HEK293 (cell line): ENCODE data around the gene RPS6KB2.

Experiments
- CTCF ChIA-PET: fragments of 350-600 bp; formaldehyde crosslinking; extraction: SDS; loops from one replicate; lab custom pipeline; 2021; ENCODE audit warnings: antibody characterized with exemption; lab: Yijun Ruan, JAX
- POLR2A ChIA-PET: fragments of 300-600 bp; formaldehyde crosslinking; extraction: SDS; loops from one replicate; lab custom pipeline; 2020; ENCODE audit warnings: antibody characterized with exemption, inconsistent platforms; lab: Yijun Ruan, JAX
- H3K27ac ChIP-seq: fragments of 200-500 bp; sonication (Bioruptor generic); 2 replicates; pipeline ENCODE4 v1.5.1; 2014; ENCODE audit warnings: low read depth, low read length, control low read depth, inconsistent platforms; ENCODE audit errors: extremely low read depth
- H3K36me3 ChIP-seq, 2 experiments: fragments of 200-500 bp in 1 of 2; sonication (Bioruptor generic) in 1 of 2; 1 replicate in 1 of 2; 2 replicates in 1 of 2; pipeline ENCODE4 v1.5.1; 2014 to 2017; ENCODE audit warnings: inconsistent platforms in 2 of 2, low read length in 2 of 2; ENCODE audit not compliant: control insufficient read depth in 2 of 2, insufficient read depth in 1 of 2
- H3K4me1 ChIP-seq: fragments of 200-500 bp; sonication (Bioruptor generic); 2 replicates; pipeline ENCODE4 v1.5.1; 2014; ENCODE audit warnings: mild to moderate bottlenecking, low read length, inconsistent platforms; ENCODE audit not compliant: control insufficient read depth, insufficient read depth
- H3K4me3 ChIP-seq: 2 replicates; pipeline ENCODE4 v1.5.1; 2011; ENCODE audit warnings: low read depth, mild to moderate bottlenecking, control low read depth, low read length, moderate library complexity
- H3K9me3 ChIP-seq: fragments of 200-500 bp; sonication (Bioruptor generic); 2 replicates; pipeline ENCODE4 v1.5.1; 2014; ENCODE audit warnings: low read depth, low read length, inconsistent platforms; ENCODE audit not compliant: control insufficient read depth, insufficient read depth
- KLF1 ChIP-seq: fragments of 450-650 bp; formaldehyde crosslinking; IDR thresholded peaks from 2 replicates; pipeline ENCODE4 v1.5.1; 2016; ENCODE audit warnings: missing biosample characterization, missing genetic modification characterization
- KLF7 ChIP-seq: fragments of 450-650 bp; formaldehyde crosslinking; IDR thresholded peaks from 2 replicates; pipeline ENCODE4 v1.5.1; 2016; ENCODE audit warnings: missing biosample characterization, missing genetic modification characterization, borderline replicate concordance
- KLF8 ChIP-seq: fragments of 450-650 bp; formaldehyde crosslinking; IDR thresholded peaks from 2 replicates; pipeline ENCODE4 v1.5.1; 2016; ENCODE audit warnings: missing biosample characterization, missing genetic modification characterization
- SETDB1 ChIP-seq: IDR thresholded peaks from one replicate; pipeline ENCODE4 v1.6.1; 2017; ENCODE audit warnings: mild to moderate bottlenecking, low read length, moderate library complexity, mixed read lengths; ENCODE audit not compliant: insufficient read length
- ZIC2 ChIP-seq: fragments of 450-650 bp; formaldehyde crosslinking; IDR thresholded peaks from 2 replicates; pipeline ENCODE4 v1.5.1; 2016; ENCODE audit warnings: missing biosample characterization, missing genetic modification characterization
- ZNF175 ChIP-seq: fragments of 450-650 bp; formaldehyde crosslinking; IDR thresholded peaks from 2 replicates; pipeline ENCODE4 v1.5.1; 2016; ENCODE audit warnings: missing biosample characterization, missing genetic modification characterization
- ZNF211 ChIP-seq: fragments of 450-650 bp; formaldehyde crosslinking; IDR thresholded peaks from 2 replicates; pipeline ENCODE4 v1.5.1; 2016; ENCODE audit warnings: low read depth, missing biosample characterization, missing genetic modification characterization
- ZNF266 ChIP-seq: fragments of 450-650 bp; formaldehyde crosslinking; IDR thresholded peaks from 2 replicates; pipeline ENCODE4 v1.5.1; 2016; ENCODE audit warnings: missing biosample characterization, missing genetic modification characterization, low read depth
- ZNF423 ChIP-seq: fragments of 450-650 bp; formaldehyde crosslinking; IDR thresholded peaks from 2 replicates; pipeline ENCODE4 v1.5.1; 2016; ENCODE audit warnings: missing biosample characterization, missing genetic modification characterization
- ZNF529 ChIP-seq: fragments of 450-650 bp; formaldehyde crosslinking; IDR thresholded peaks from 2 replicates; pipeline ENCODE4 v1.5.1; 2017; ENCODE audit warnings: missing genetic modification characterization, missing biosample characterization; ENCODE audit not compliant: insufficient replicate concordance
- ZNF596 ChIP-seq: fragments of 450-650 bp; IDR thresholded peaks from 2 replicates; pipeline ENCODE4 v1.5.0; 2018; ENCODE audit warnings: missing biosample characterization, mild to moderate bottlenecking, missing genetic modification characterization, moderate library complexity
- ZNF624 ChIP-seq: fragments of 450-650 bp; formaldehyde crosslinking; IDR thresholded peaks from 2 replicates; pipeline ENCODE4 v1.5.1; 2017; ENCODE audit warnings: missing biosample characterization, missing genetic modification characterization
- ZNF629 ChIP-seq: fragments of 450-650 bp; formaldehyde crosslinking; IDR thresholded peaks from 2 replicates; pipeline ENCODE4 v1.5.1; 2017; ENCODE audit warnings: missing biosample characterization, missing genetic modification characterization
- ZNF654 ChIP-seq: fragments of 450-650 bp; formaldehyde crosslinking; IDR thresholded peaks from 2 replicates; pipeline ENCODE4 v1.5.1; 2016; ENCODE audit warnings: low read depth, missing biosample characterization, missing genetic modification characterization
- ZSCAN30 ChIP-seq: fragments of 450-650 bp; IDR thresholded peaks from 2 replicates; pipeline ENCODE4 v1.5.1; 2018; ENCODE audit warnings: missing biosample characterization, mild to moderate bottlenecking, missing genetic modification characterization, moderate library complexity
- ZSCAN5A ChIP-seq: fragments of 450-650 bp; formaldehyde crosslinking; IDR thresholded peaks from 2 replicates; pipeline ENCODE4 v1.5.1; 2016; ENCODE audit warnings: missing biosample characterization, missing genetic modification characterization
- TF ChIP-seq, protein P1 (sequence below): fragments of 450-650 bp; formaldehyde crosslinking; IDR thresholded peaks from 2 replicates; pipeline ENCODE4 v1.5.1; 2016; ENCODE audit warnings: missing biosample characterization, missing genetic modification characterization
- TF ChIP-seq, protein P2 (sequence below): fragments of 450-650 bp; formaldehyde crosslinking; IDR thresholded peaks from 2 replicates; pipeline ENCODE4 v1.5.1; 2017; ENCODE audit warnings: missing biosample characterization, missing genetic modification characterization
- TF ChIP-seq, protein P3 (sequence below): fragments of 450-650 bp; formaldehyde crosslinking; IDR thresholded peaks from 2 replicates; pipeline ENCODE4 v1.5.1; 2016; ENCODE audit warnings: missing biosample characterization, missing genetic modification characterization
- TF ChIP-seq, protein P4 (sequence below): fragments of 450-650 bp; formaldehyde crosslinking; conservative IDR thresholded peaks from 2 replicates; pipeline ENCODE4 v1.5.1; 2016; ENCODE audit warnings: low read depth, missing biosample characterization, missing genetic modification characterization

The RPS6KB2 gene

DNA sequence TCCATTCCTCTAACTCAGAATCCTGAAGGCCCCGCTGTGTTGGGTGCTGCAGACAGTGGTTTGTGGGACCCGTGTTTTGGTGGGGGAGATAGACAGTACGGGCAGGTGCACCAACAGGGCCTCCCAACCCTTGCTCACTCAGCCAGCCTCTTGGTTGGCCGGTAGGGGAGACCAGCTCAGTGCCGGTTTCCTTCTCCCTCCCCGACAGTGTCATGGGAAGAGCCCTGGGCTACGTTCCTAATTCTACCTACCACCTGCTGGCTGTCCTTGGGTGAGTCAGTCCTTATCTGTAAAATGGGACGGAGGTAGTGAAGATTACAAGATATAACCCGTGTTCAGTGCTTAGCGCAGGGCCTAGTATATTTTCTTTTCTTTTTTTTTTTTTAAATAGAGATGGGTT is 34.9 kb downstream of the RPS6KB2 start:
- no peak for TF ChIP-seq ZNF624 (tag by site-specific recombination)
- TF ChIP-seq KLF7 (tag by site-specific recombination) = no peak
- TF ChIP-seq, protein P1, sequence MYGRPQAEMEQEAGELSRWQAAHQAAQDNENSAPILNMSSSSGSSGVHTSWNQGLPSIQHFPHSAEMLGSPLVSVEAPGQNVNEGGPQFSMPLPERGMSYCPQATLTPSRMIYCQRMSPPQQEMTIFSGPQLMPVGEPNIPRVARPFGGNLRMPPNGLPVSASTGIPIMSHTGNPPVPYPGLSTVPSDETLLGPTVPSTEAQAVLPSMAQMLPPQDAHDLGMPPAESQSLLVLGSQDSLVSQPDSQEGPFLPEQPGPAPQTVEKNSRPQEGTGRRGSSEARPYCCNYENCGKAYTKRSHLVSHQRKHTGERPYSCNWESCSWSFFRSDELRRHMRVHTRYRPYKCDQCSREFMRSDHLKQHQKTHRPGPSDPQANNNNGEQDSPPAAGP (tag by site-specific recombination) = no peak
- no peak for TF ChIP-seq ZNF211 (tag by site-specific recombination)
- TF ChIP-seq, protein P2, sequence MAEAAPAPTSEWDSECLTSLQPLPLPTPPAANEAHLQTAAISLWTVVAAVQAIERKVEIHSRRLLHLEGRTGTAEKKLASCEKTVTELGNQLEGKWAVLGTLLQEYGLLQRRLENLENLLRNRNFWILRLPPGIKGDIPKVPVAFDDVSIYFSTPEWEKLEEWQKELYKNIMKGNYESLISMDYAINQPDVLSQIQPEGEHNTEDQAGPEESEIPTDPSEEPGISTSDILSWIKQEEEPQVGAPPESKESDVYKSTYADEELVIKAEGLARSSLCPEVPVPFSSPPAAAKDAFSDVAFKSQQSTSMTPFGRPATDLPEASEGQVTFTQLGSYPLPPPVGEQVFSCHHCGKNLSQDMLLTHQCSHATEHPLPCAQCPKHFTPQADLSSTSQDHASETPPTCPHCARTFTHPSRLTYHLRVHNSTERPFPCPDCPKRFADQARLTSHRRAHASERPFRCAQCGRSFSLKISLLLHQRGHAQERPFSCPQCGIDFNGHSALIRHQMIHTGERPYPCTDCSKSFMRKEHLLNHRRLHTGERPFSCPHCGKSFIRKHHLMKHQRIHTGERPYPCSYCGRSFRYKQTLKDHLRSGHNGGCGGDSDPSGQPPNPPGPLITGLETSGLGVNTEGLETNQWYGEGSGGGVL (tag by site-specific recombination) = no peak
- TF ChIP-seq, protein P3, sequence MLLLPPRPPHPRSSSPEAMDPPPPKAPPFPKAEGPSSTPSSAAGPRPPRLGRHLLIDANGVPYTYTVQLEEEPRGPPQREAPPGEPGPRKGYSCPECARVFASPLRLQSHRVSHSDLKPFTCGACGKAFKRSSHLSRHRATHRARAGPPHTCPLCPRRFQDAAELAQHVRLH (tag by site-specific recombination) = no peak
- TF ChIP-seq, protein P4, sequence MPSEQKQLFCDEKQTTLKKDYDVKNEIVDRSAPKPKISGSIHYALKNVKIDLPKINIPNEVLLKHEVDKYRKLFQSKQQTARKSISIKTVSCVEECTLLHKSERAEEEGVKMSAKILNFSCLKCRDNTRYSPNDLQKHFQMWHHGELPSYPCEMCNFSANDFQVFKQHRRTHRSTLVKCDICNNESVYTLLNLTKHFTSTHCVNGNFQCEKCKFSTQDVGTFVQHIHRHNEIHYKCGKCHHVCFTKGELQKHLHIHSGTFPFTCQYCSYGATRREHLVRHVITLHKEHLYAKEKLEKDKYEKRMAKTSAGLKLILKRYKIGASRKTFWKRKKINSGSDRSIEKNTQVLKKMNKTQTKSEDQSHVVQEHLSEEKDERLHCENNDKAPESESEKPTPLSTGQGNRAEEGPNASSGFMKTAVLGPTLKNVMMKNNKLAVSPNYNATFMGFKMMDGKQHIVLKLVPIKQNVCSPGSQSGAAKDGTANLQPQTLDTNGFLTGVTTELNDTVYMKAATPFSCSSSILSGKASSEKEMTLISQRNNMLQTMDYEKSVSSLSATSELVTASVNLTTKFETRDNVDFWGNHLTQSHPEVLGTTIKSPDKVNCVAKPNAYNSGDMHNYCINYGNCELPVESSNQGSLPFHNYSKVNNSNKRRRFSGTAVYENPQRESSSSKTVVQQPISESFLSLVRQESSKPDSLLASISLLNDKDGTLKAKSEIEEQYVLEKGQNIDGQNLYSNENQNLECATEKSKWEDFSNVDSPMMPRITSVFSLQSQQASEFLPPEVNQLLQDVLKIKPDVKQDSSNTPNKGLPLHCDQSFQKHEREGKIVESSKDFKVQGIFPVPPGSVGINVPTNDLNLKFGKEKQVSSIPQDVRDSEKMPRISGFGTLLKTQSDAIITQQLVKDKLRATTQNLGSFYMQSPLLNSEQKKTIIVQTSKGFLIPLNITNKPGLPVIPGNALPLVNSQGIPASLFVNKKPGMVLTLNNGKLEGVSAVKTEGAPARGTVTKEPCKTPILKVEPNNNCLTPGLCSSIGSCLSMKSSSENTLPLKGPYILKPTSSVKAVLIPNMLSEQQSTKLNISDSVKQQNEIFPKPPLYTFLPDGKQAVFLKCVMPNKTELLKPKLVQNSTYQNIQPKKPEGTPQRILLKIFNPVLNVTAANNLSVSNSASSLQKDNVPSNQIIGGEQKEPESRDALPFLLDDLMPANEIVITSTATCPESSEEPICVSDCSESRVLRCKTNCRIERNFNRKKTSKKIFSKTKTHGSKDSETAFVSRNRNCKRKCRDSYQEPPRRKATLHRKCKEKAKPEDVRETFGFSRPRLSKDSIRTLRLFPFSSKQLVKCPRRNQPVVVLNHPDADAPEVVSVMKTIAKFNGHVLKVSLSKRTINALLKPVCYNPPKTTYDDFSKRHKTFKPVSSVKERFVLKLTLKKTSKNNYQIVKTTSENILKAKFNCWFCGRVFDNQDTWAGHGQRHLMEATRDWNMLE (tag by site-specific recombination) = no peak
- no peak for TF ChIP-seq ZNF175 (tag by site-specific recombination)
- TF ChIP-seq SETDB1 = no peak
- TF ChIP-seq KLF8 (tag by site-specific recombination) = no peak
- no peak for TF ChIP-seq ZNF654
- no peak for TF ChIP-seq ZNF423
- no peak for TF ChIP-seq KLF1
- no peak for TF ChIP-seq ZIC2 (tag by site-specific recombination)
- no peak for TF ChIP-seq ZNF529
- no peak for TF ChIP-seq ZSCAN30 (tag by site-specific recombination)
- TF ChIP-seq ZNF629 (tag by site-specific recombination) = no peak
- no peak for TF ChIP-seq ZNF266 (tag by site-specific recombination)
- TF ChIP-seq ZNF596 = no peak
- TF ChIP-seq ZSCAN5A = no peak
- CTCF ChIA-PET = interaction anchor here (0.6 kb wide), 1 partner anchor 34 kb away, joined by 4 read pairs; no protein-coding TSS in a partner anchor
- no peaks in the 10 kb centered on the region for H3K9me3 ChIP-seq
- H3K4me3 ChIP-seq = no peak overlapping the region
- H3K4me1 ChIP-seq = no peaks in the 10 kb centered on the region; the same call in 1 of the 2 replicates
- H3K27ac ChIP-seq = no peak overlapping the region
- POLR2A ChIA-PET = interaction anchor here (0.7 kb wide), 2 partner anchors 87 to 1238 kb away, joined by 3 read pairs; no protein-coding TSS in a partner anchor
- H3K36me3 ChIP-seq = no peaks in the 10 kb centered on the region
